Measurements from ENCODE around the gene RAB4B.

DNA sequence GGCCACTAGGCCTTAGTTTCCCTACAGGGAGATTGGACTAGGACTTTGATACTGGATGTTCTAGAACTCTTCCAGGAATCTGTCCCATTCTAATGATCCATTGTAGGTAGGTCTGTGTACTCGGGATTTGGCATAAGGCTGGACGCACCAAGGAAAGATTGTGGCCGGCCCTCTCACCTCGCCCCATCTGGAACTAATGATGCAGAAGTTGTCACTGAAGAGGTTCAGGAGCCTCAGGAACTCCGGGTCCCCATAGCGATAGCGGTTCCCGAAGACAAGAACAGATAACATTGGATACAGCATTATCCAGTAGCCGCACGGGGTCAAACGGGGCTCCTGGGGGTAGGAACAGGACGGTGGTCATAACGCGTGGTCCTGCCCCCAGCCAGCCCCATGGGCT is 32.1 kb downstream of the RAB4B start:
- TF ChIP-seq, protein P1, sequence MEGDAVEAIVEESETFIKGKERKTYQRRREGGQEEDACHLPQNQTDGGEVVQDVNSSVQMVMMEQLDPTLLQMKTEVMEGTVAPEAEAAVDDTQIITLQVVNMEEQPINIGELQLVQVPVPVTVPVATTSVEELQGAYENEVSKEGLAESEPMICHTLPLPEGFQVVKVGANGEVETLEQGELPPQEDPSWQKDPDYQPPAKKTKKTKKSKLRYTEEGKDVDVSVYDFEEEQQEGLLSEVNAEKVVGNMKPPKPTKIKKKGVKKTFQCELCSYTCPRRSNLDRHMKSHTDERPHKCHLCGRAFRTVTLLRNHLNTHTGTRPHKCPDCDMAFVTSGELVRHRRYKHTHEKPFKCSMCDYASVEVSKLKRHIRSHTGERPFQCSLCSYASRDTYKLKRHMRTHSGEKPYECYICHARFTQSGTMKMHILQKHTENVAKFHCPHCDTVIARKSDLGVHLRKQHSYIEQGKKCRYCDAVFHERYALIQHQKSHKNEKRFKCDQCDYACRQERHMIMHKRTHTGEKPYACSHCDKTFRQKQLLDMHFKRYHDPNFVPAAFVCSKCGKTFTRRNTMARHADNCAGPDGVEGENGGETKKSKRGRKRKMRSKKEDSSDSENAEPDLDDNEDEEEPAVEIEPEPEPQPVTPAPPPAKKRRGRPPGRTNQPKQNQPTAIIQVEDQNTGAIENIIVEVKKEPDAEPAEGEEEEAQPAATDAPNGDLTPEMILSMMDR (IDR thresholded peaks at IDR 0.05): no peak
- TF ChIP-seq POLR2A (IDR thresholded peaks at IDR 0.05; ENCODE audit: low read depth): no peak

All from esophagus muscularis mucosa (tissue), 3 donors.